T-cell (primary cell): ENCODE data around the gene GRID1. TPM values are rescaled to one million over a fixed set of nuclear protein-coding genes. Genes with fewer than 3 reads are reported as not detected.
"Not testable (repeated sequence)": the region's sequence is repeated elsewhere in the genome, so short reads cannot be mapped to it uniquely, and the experiment has no call there.

Experiments used
- ATAC-seq, 4 experiments: fragments of 200-7000 bp in 3 of 4; fragments of 150-1000 bp in 1 of 4; cut with Tn5 transposase; replicated peaks in 1 of 4; 1 replicate in 3 of 4; 2 replicates in 1 of 4; pipeline ENCODE4 v1.10.0; 2021; ENCODE audit warnings: moderate library complexity in 3 of 4, mild to moderate bottlenecking in 2 of 4, moderate number of reproducible peaks in 1 of 4
- CTCF ChIA-PET, 2 donors: fragments of 300-600 bp; sonication (Branson Sonifier 250); formaldehyde crosslinking; loops; one replicate each; lab custom pipeline; 2022; ENCODE audit warnings: antibody characterized with exemption in 2 of 2; lab: Charles Lee
- POLR2A ChIA-PET, 2 donors: fragments of 300-600 bp; sonication (Branson Sonifier 250); formaldehyde crosslinking; loops; one replicate each; lab custom pipeline; 2022; ENCODE audit warnings: antibody characterized with exemption in 2 of 2; lab: Charles Lee
- DNase-seq, 35 experiments: peaks; one replicate each; pipeline versions ENCODE4 v3.0.0 to v3.0.0-alpha.2; 2013 to 2023
- H3K27ac ChIP-seq: one replicate; pipeline ENCODE4 v1.5.1; 2013; ENCODE audit warnings: low read length
- H3K27me3 ChIP-seq, 2 experiments: replicated peaks in 1 of 2; 1 replicate in 1 of 2; 2 replicates in 1 of 2; pipeline versions ENCODE4 v1.6.1 to v1.7.0; 2013; ENCODE audit warnings: low read length in 1 of 2, mixed read lengths in 1 of 2; ENCODE audit not compliant: control insufficient read depth in 2 of 2, insufficient read depth in 2 of 2; ENCODE audit errors: extremely low read depth in 1 of 2
- H3K36me3 ChIP-seq, 2 donors: 1 replicate in 1 of 2; 2 replicates in 1 of 2; pipeline versions ENCODE4 v1.6.1 to v1.7.0; 2013; ENCODE audit warnings: low read length in 1 of 2; ENCODE audit not compliant: control insufficient read depth in 2 of 2, insufficient read depth in 1 of 2; ENCODE audit errors: extremely low read depth in 1 of 2
- H3K4me1 ChIP-seq, 2 experiments: 1 replicate in 1 of 2; 2 replicates in 1 of 2; pipeline versions ENCODE4 v1.6.1 to v1.7.0; 2013; ENCODE audit warnings: low read length in 2 of 2, mixed read lengths in 1 of 2; ENCODE audit not compliant: insufficient read depth in 2 of 2, control insufficient read depth in 1 of 2; ENCODE audit errors: extremely low read depth in 1 of 2
- H3K4me3 ChIP-seq, 2 donors: 1 replicate in 1 of 2; 2 replicates in 1 of 2; pipeline versions ENCODE4 v1.5.1 to v1.7.0; 2013; ENCODE audit warnings: mild to moderate bottlenecking in 2 of 2, low read length in 1 of 2, moderate library complexity in 1 of 2; ENCODE audit not compliant: control insufficient read depth in 1 of 2; ENCODE audit errors: extremely low read depth in 1 of 2
- H3K9me3 ChIP-seq: 2 replicates; pipeline ENCODE4 v1.7.0; 2013
- H3K27ac Mint-ChIP-seq, 2 donors: one replicate each; pipeline ENCODE4 v1.8.0; 2020 to 2021; ENCODE audit warnings: mild to moderate bottlenecking in 2 of 2, mixed read lengths in 2 of 2
- H3K27me3 Mint-ChIP-seq, 2 donors: one replicate each; pipeline ENCODE4 v1.8.0; 2021 to 2022; ENCODE audit warnings: mixed read lengths in 2 of 2
- H3K36me3 Mint-ChIP-seq: one replicate; pipeline ENCODE4 v1.8.0; 2021; ENCODE audit warnings: mixed read lengths
- H3K4me1 Mint-ChIP-seq, 3 donors: one replicate each; pipeline ENCODE4 v1.8.0; 2020 to 2022; ENCODE audit warnings: mixed read lengths in 3 of 3, mild to moderate bottlenecking in 1 of 3
- H3K4me3 Mint-ChIP-seq, 3 donors: one replicate each; pipeline ENCODE4 v1.8.0; 2020 to 2022; ENCODE audit warnings: mild to moderate bottlenecking in 3 of 3, mixed read lengths in 3 of 3, moderate library complexity in 3 of 3
- H3K9me3 Mint-ChIP-seq, 3 donors: one replicate each; pipeline ENCODE4 v1.8.0; 2020 to 2022; ENCODE audit warnings: mixed read lengths in 3 of 3
- WGBS: methylation state at CpG from one replicate; pipeline ENCODE4 v1.1.5; 2013; ENCODE audit warnings: missing lambda C conversion rate; ENCODE audit not compliant: insufficient coverage; 5-methylcytosine and 5-hydroxymethylcytosine counted together
- total RNA-seq, 35 experiments: library from RNA in 6 of 35; stranded (reverse) in 6 of 35; fragments of 120-200 nt in 1 of 35; gene quantifications; one replicate each; pipeline versions ENCODE4 v1.2.1 to v1.2.4 and lab custom pipeline; 2013 to 2026

GRID1 gene
- total RNA-seq, 5 donors from 2014 or later (not counting 1 experiment from before 2014, with no cell fraction given): 0.68 TPM; not detected in 4

DNA sequence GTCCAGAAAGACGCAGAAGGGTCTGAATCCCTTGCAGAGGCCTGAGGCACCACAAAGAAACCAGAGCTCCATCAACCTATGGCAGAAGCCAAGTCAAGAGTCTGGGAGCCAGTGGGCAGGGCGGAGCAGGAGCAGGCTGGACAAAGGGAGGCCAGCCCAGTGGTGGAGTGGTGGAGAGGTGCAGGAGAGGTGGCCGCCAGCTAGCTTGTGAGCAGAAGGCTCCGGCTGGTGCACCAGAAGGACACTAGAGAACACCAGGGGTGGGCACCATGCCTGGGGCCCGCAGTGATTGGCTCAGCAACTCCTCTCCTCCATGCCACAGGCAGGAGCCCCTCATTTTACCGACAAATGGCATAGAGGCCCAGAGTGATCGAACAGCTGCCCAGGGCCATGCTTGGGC lies 186.6 kb downstream of the GRID1 start:
- no peaks in the 10 kb centered on the region for H3K4me1 Mint-ChIP-seq
- H3K4me3 ChIP-seq: no peak overlapping the region
- POLR2A ChIA-PET: no interaction called here
- H3K36me3 ChIP-seq: no peaks in the 10 kb centered on the region
- H3K27me3 ChIP-seq: peaks cover 0 to 15% of the 10 kb centered on the region in 2 experiments
- DNase-seq (no peak), ATAC-seq (no peak)
- H3K27ac Mint-ChIP-seq: no peak overlapping the region
- CTCF ChIA-PET: no interaction called here
- no peaks in the 10 kb centered on the region for H3K36me3 Mint-ChIP-seq
- H3K9me3 ChIP-seq: no peaks in the 10 kb centered on the region
- H3K4me3 Mint-ChIP-seq: no peak overlapping the region
- H3K4me1 ChIP-seq: no peaks in the 10 kb centered on the region
- H3K9me3 Mint-ChIP-seq: no peaks in the 10 kb centered on the region
- 77% methylated on average over 6 of the region's 7 CpGs for WGBS
- peaks cover 0 to 6% of the 10 kb centered on the region in 2 donors for H3K27me3 Mint-ChIP-seq
- H3K27ac ChIP-seq: no peak overlapping the region

DNA sequence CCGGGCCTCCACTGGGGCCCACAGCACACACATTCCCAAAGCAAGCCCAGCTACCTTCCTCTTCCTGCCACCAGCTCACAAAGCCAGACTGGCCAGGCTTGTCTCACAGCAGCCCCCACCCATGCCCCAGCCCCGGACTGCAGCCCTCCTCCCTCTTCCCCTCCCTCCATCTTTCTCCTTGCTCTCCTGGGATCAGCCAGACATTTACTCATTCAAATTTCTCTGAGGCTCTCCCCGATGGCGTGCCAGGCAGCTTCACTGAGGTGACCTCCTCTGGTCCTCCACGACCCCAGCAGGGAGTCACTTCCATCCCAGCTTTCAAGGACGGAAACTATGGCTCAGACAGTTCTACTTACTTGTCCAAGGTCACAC lies 187.5 kb downstream of the GRID1 start:
- CTCF ChIA-PET: no interaction called here
- Mint-ChIP-seq H3K36me3 (no peaks in the 10 kb centered on the region), H3K4me1 (no peaks in the 10 kb centered on the region), H3K27me3 (peaks cover 0 to 3% of the 10 kb centered on the region in 2 donors), H3K27ac (no peak overlapping the region), H3K9me3 (no peaks in the 10 kb centered on the region), H3K4me3 (no peak overlapping the region)
- Histone ChIP-seq H3K27me3 (peaks cover 0 to 15% of the 10 kb centered on the region in 2 experiments), H3K27ac (no peak overlapping the region), H3K36me3 (no peaks in the 10 kb centered on the region), H3K9me3 (no peaks in the 10 kb centered on the region), H3K4me3 (no peak overlapping the region), H3K4me1 (no peaks in the 10 kb centered on the region)
- WGBS: 70% methylated on average over 6 of the region's 6 CpGs
- DNase-seq: no peak
- POLR2A ChIA-PET: no interaction called here
- no peak for ATAC-seq

DNA sequence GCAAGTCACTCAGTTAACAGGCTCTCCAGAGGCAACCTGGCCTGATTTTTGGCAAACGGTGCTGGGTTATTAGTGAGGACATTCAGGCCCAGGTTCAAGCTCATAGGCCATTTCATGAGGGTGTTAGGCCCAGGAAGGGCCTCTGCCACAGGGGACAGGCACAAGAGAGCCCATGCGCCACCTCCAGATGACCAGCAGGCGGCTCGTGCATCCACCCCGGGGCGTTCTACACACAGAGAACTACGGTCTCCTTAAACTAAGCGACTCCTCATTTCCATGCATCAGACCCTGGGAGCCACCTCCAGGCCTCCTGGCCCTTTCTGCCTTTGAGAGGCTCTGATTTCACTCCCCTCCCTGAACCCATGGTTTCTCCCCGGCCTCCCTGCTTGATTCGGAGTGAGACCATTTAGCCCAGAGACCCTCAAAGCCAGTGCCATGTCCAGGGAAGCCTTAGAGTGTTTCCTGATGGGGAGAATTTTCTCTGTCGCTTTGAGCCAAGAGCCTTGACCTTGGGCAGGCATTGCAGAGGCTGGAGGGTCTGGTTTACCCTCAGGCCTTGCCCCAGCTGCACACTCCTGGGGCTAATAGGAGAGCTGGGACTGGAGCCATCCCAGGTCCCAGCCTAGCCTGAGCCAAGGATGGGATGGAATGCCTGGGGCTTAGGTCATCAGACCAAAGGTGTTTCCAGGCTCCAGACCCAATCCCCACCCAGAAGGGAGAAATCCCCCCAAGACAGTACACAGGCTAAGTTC lies 188.0 kb downstream of the GRID1 start:
- no peaks in the 10 kb centered on the region for H3K4me1 ChIP-seq
- no peak overlapping the region for H3K27ac Mint-ChIP-seq
- ChIA-PET CTCF (no interaction called here), POLR2A (no interaction called here)
- no peaks in the 10 kb centered on the region for H3K9me3 Mint-ChIP-seq
- H3K36me3 Mint-ChIP-seq: no peaks in the 10 kb centered on the region
- WGBS: 77% methylated on average over 6 of the region's 11 CpGs
- H3K4me1 Mint-ChIP-seq: no peaks in the 10 kb centered on the region
- H3K27ac ChIP-seq: no peak overlapping the region
- H3K9me3 ChIP-seq: no peaks in the 10 kb centered on the region
- peaks cover 0 to 15% of the 10 kb centered on the region in 2 experiments for H3K27me3 ChIP-seq
- DNase-seq (no peak), ATAC-seq (no peak)
- no peak overlapping the region for H3K4me3 ChIP-seq
- no peak overlapping the region for H3K4me3 Mint-ChIP-seq
- H3K27me3 Mint-ChIP-seq: peaks cover 0 to 3% of the 10 kb centered on the region in 2 donors
- H3K36me3 ChIP-seq: no peaks in the 10 kb centered on the region

DNA sequence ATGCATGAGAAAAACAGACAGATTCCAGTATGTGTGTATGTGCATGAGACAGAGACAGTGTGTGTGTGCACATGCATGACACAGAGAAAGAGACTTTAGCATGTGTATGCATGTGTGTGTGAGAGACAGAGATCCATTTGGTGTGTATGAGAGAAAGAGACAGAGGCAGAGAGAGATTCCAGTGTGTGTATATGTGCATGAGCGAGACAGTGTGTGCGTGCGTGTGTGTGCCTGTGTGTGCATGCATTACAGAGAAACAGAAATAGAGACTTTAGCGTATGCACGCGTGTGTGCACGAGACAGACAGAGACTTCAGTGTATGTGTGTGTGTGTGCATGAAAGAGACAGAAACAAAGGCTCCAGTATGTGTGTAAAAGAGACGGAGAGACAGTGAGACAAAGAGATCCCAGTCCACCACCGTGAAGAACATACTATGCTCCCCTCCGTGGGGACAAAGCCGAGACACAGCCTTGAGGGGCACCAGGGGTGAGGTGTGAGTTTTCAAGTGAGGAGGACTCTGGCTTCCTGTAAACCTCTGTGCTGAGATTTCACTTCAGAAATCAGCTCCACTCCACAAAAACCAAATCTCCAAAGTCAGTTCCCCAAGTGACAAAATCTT lies 188.9 kb downstream of the GRID1 start:
- Histone ChIP-seq H3K4me1 (no peaks in the 10 kb centered on the region), H3K36me3 (no peaks in the 10 kb centered on the region), H3K4me3 (no peak overlapping the region), H3K27ac (no peak overlapping the region), H3K9me3 (no peaks in the 10 kb centered on the region), H3K27me3 (peaks cover 0 to 15% of the 10 kb centered on the region in 2 experiments)
- H3K4me1 Mint-ChIP-seq: no peaks in the 10 kb centered on the region
- no peaks in the 10 kb centered on the region for H3K36me3 Mint-ChIP-seq
- no peaks in the 10 kb centered on the region for H3K9me3 Mint-ChIP-seq
- H3K4me3 Mint-ChIP-seq: no peak overlapping the region
- no peak overlapping the region for H3K27ac Mint-ChIP-seq
- no peak for ATAC-seq
- WGBS: 92% methylated on average over 7 of the region's 11 CpGs
- ChIA-PET CTCF (no interaction called here), POLR2A (no interaction called here)
- no peak for DNase-seq
- H3K27me3 Mint-ChIP-seq: peaks cover 0 to 3% of the 10 kb centered on the region in 2 donors

DNA sequence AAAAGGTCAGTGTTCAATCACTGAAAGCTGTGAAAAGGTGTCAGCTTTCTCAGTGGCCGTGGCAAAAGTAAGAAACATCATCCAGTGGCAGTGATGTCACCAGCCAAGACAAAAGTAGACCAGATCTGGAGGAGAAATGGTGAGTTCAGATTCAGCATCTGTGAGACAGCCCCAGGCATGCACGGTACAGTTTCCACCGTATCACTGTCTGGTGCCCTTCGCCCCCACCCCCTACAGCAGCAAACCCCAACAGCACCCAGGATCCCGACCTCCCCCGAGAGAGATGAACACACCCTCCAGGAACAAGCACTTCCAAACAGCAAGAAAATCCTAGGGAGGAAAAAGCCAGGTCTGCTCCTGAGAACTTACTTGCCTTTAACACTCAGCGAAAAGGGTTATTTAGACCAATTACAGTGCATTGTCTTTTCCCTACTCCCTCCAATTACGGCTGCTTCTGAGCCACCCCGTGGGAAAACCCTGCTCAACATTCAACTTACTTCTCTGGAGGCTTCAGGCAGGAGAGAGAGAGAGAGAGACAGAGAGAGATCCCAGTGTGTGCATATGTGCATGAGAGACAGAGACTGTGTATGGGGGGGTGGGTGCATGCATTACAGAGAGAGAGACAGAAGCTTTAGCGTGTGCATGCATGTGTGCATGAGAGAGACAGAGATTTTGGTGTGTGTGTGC lies 189.6 kb downstream of the GRID1 start:
- DNase-seq (no peak), ATAC-seq (no peak)
- Histone ChIP-seq H3K9me3 (no peaks in the 10 kb centered on the region), H3K36me3 (no peaks in the 10 kb centered on the region), H3K27me3 (peaks cover 0 to 15% of the 10 kb centered on the region in 2 experiments), H3K4me3 (no peak overlapping the region), H3K4me1 (no peaks in the 10 kb centered on the region), H3K27ac (no peak overlapping the region)
- Mint-ChIP-seq H3K9me3 (no peaks in the 10 kb centered on the region), H3K27ac (no peak overlapping the region), H3K36me3 (no peaks in the 10 kb centered on the region), H3K4me1 (no peaks in the 10 kb centered on the region), H3K27me3 (peaks cover 0 to 2% of the 10 kb centered on the region in 2 donors), H3K4me3 (no peak overlapping the region)
- 80% methylated on average over 7 of the region's 10 CpGs for WGBS
- POLR2A ChIA-PET: no interaction called here
- CTCF ChIA-PET: no interaction called here

DNA sequence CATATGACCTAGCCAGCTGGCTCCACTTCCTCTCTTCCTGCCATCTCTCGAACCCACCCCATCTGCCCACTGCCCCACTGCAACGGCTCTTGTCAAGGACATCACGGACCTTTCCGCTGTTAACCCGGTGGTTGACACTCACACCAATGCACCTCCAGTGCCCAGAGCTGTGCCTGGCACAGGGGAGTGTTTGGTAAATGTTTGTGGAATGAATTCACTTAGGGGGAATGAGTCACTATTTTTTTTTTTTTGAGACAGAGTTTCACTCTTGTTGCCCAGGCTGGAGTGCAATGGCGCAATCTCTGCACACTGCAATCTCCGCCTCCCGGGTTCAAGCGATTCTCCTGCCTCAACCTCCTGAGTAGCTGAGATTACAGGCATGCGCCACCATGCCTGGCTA lies 191.1 kb downstream of the GRID1 start:
- H3K27ac ChIP-seq, H3K4me3 Mint-ChIP-seq, ATAC-seq, H3K9me3 Mint-ChIP-seq, H3K27me3 Mint-ChIP-seq, H3K36me3 ChIP-seq, H3K9me3 ChIP-seq, H3K27ac Mint-ChIP-seq, H3K27me3 ChIP-seq, H3K4me1 Mint-ChIP-seq, CTCF ChIA-PET, H3K4me1 ChIP-seq, H3K36me3 Mint-ChIP-seq, H3K4me3 ChIP-seq, DNase-seq: not testable (repeated sequence)
- WGBS: 98% methylated on average over 5 of the region's 10 CpGs
- POLR2A ChIA-PET: interaction anchor here in 1 of 2 donors (0.7 kb wide), 1 partner anchor 20 kb away, joined by 3 read pairs; no protein-coding TSS in a partner anchor
